ENCODE measurements around the gene FCN1. TPM values are rescaled to one million over a fixed set of nuclear protein-coding genes. Genes with fewer than 3 reads are reported as not detected.

FCN1 gene
- total and polyA plus RNA-seq, 2 of the 8 experiments (the other 6 are each of a cell fraction or from before 2014, with no cell fraction given): not detected

GRCh38 chr9:134913041-134913712 is 4.5 kb downstream of the FCN1 start:
- Histone ChIP-seq H3K27ac (ENCODE audit: low read depth, low read length) (no peak overlapping the region), H3K4ac (replicated peaks; ENCODE audit: insufficient read length, low read depth, low read length) (no peak overlapping the region), H3K79me1 (ENCODE audit: low read depth, low read length) (no peaks in the 10 kb centered on the region), H2AFZ (ENCODE audit: low read length) (no peak overlapping the region), H3K4me2 (ENCODE audit: insufficient read depth in 1 of 2, low read depth in 2 of 2, low read length in 2 of 2) (no peak overlapping the region), H3K23ac (ENCODE audit: insufficient read length) (no peak overlapping the region), H3K9me3 (ENCODE audit: insufficient read depth in 2 of 2, low read depth in 1 of 2, low read length in 1 of 2) (no peaks in the 10 kb centered on the region), H2AK5ac (ENCODE audit: low read depth, low read length) (no peak overlapping the region; the same call in 1 of the 2 replicates), H3K4me1 (replicated peaks in 1 of 4; ENCODE audit: control insufficient read depth in 3 of 4, insufficient read depth in 4 of 4, low read length in 3 of 4) (no peaks in the 10 kb centered on the region; a peak in 1 of 7 replicates), H3K79me2 (ENCODE audit: control insufficient read depth in 1 of 2, insufficient read depth in 2 of 2, low read length in 2 of 2) (no peaks in the 10 kb centered on the region), H2BK12ac (ENCODE audit: low read depth, low read length) (no peak overlapping the region), H3K27me3 (replicated peaks in 1 of 4; ENCODE audit: control insufficient read depth in 3 of 4, extremely low read depth in 1 of 4, insufficient read depth in 3 of 4, low read length in 3 of 4) (no peaks in the 10 kb centered on the region), H2BK120ac (replicated peaks; ENCODE audit: low read depth, low read length) (no peak overlapping the region), H3K4me3 (ENCODE audit: extremely low read depth in 1 of 4, insufficient read depth in 2 of 4, low read depth in 3 of 4, low read length in 4 of 4) (no peak overlapping the region), H2BK15ac (ENCODE audit: low read length) (no peak overlapping the region), H3K18ac (ENCODE audit: extremely low read depth, low read length) (no peak overlapping the region), H4K5ac (ENCODE audit: insufficient read length, low read depth, low read length) (no peak overlapping the region), H3K36me3 (ENCODE audit: control insufficient read depth in 2 of 4, insufficient read depth in 4 of 4, low read length in 3 of 4) (no peaks in the 10 kb centered on the region), H4K8ac (ENCODE audit: extremely low read depth, insufficient read depth, low read length) (0 out of 2 replicates have a peak overlapping the region, but pooled peaks have one; percentile 66), H3K23me2 (ENCODE audit: low read depth, low read length) (no peaks in the 10 kb centered on the region), H3K9ac (replicated peaks in 1 of 4; ENCODE audit: extremely low read depth in 1 of 4, low read depth in 3 of 4, low read length in 3 of 4) (no peak overlapping the region), H2BK5ac (ENCODE audit: low read depth, low read length) (no peak overlapping the region), H3K14ac (ENCODE audit: insufficient read length) (no peak overlapping the region), H3K56ac (replicated peaks; ENCODE audit: insufficient read length, low read depth, low read length) (no peak overlapping the region), H2BK20ac (ENCODE audit: low read length) (no peak overlapping the region), H4K20me1 (replicated peaks in 1 of 2; ENCODE audit: control insufficient read depth in 1 of 2, insufficient read depth in 2 of 2, low read length in 2 of 2) (no peaks in the 10 kb centered on the region), H4K91ac (replicated peaks; ENCODE audit: insufficient read length, low read length) (no peak overlapping the region)
- TF ChIP-seq BCL11A (IDR thresholded peaks at IDR 0.05; ENCODE audit: low read depth in 2 of 2, low read length in 2 of 2): no peak
- no peak for TF ChIP-seq CHD1 (IDR thresholded peaks at IDR 0.05; ENCODE audit: low read depth, low read length)
- TF ChIP-seq KDM1A (IDR thresholded peaks at IDR 0.05; ENCODE audit: borderline replicate concordance, low read length): no peak
- TF ChIP-seq SIX5 (IDR thresholded peaks at IDR 0.05; ENCODE audit: low read depth, low read length): no peak
- TF ChIP-seq CTCF (IDR thresholded peaks at IDR 0.05; ENCODE audit: control extremely low read depth in 1 of 3, insufficient read depth in 1 of 3, low read depth in 1 of 3, low read length in 3 of 3): no peak
- TF ChIP-seq YY1 (IDR thresholded peaks at IDR 0.05; ENCODE audit: low read depth, low read length): no peak
- FAIRE-seq (no peak), DNase-seq (ENCODE audit: low read depth in 1 of 2, low spot score in 2 of 2) (no peak)
- POLR2A ChIA-PET (ENCODE audit: partially characterized antibody): no interaction called here
- CTCF ChIA-PET (ENCODE audit: partially characterized antibody): interaction anchor here (0.9 to 1.3 kb wide), 2 partner anchors 38 to 74 kb away, joined by 3 read pairs; no protein-coding TSS in a partner anchor
- whole genome bisulfite sequencing, 2 experiments (ENCODE audit: extremely low coverage in 1 of 2, insufficient coverage in 1 of 2, insufficient read length in 1 of 2, insufficient replicate concordance in 2 of 2, low coverage in 1 of 2, low lambda C conversion rate in 2 of 2, missing lambda C conversion rate in 1 of 2): 80% methylated on average over 14 of the region's 22 CpGs; no CpG with 5 or more reads in 1 of the 2 experiments

Measured in H1 (cell line).